SK-N-MC (cell line): ENCODE measurements around the gene HMHB1.

Source experiments
- EZH2 ChIP-seq: fragments of 200-600 bp; sonication (generic); IDR thresholded peaks from one replicate; pipeline ENCODE4 v1.6.1; 2017; ENCODE audit warnings: antibody characterized with exemption
- FOXP2 ChIP-seq: optimal IDR thresholded peaks from 2 replicates; pipeline ENCODE3; 2011; ENCODE audit warnings: mild to moderate bottlenecking, moderate library complexity; ENCODE audit not compliant: insufficient read depth; ENCODE audit errors: extremely low read length, control extremely low read depth
- POLR2AphosphoS5 ChIP-seq: IDR thresholded peaks from 2 replicates; pipeline ENCODE4 v1.6.1; 2012; ENCODE audit warnings: mild to moderate bottlenecking, low read depth, low read length, borderline replicate concordance

GRCh38 chr5:143779506-143779905, 32.5 kb upstream of the HMHB1 start:
- TF ChIP-seq EZH2 = no peak
- no peak for TF ChIP-seq POLR2AphosphoS5
- TF ChIP-seq FOXP2 = no peak
